Activated CD4-positive, alpha-beta T cell treated with anti-CD3 and anti-CD28 coated beads, Interleukin-2, amount 10 ng/mL, durations not matched to agents 24 days and 14 days (primary cell): ENCODE measurements around the gene KCNH6. TPM values are rescaled to one million over a fixed set of nuclear protein-coding genes. Genes with fewer than 3 reads are reported as not detected.

Experiments
- DNase-seq: peaks from one replicate; pipeline ENCODE4 v3.0.0; 2022
- H3K27ac Mint-ChIP-seq: one replicate; pipeline ENCODE4 v1.8.0; 2022; ENCODE audit warnings: mild to moderate bottlenecking, mixed read lengths
- H3K27me3 Mint-ChIP-seq: one replicate; pipeline ENCODE4 v1.8.0; 2022; ENCODE audit warnings: mixed read lengths
- H3K36me3 Mint-ChIP-seq: one replicate; pipeline ENCODE4 v1.8.0; 2022; ENCODE audit warnings: low read depth, mild to moderate bottlenecking, mixed read lengths
- H3K4me1 Mint-ChIP-seq: one replicate; pipeline ENCODE4 v1.8.0; 2021; ENCODE audit warnings: mixed read lengths
- H3K4me3 Mint-ChIP-seq: one replicate; pipeline ENCODE4 v1.8.0; 2022; ENCODE audit warnings: mild to moderate bottlenecking, moderate library complexity, mixed read lengths
- H3K9me3 Mint-ChIP-seq: one replicate; pipeline ENCODE4 v1.8.0; 2021; ENCODE audit warnings: mixed read lengths
- intact Hi-C: fragments of 100-400 bp; cut with micrococcal nuclease; formaldehyde crosslinking; loops from one replicate; pipeline ENCODE4 v1.15.1; 2023
- total RNA-seq: library from RNA; stranded (reverse); gene quantifications from 2 replicates; pipeline ENCODE4 v1.2.3, GENCODE V29; 2022

KCNH6 gene
- total RNA-seq, 1 donor from 2014 or later, result not detected

DNA sequence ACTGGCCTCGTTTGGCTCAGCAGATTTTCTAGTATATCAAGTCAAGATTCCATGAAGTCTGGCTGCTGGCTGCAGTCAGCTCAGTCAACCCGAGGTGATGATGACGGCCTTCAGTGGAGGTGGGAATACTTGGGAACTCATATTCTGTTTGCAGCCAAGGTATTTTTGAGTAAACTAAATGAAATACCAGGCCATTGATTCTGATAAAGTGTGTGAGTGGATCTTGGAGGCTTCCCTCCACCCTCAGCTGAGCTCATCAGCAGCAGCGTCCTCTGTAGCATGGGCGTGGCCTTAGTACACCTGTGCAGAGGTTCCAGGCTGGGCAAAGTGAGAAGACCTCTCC lies 55.6 kb downstream of the KCNH6 start:
- Mint-ChIP-seq H3K9me3 (no peaks in the 10 kb centered on the region), H3K36me3 (peaks cover 44% of the 10 kb centered on the region), H3K27me3 (no peaks in the 10 kb centered on the region), H3K4me3 (no peak overlapping the region), H3K4me1 (peaks cover 10% of the 10 kb centered on the region), H3K27ac (no peak overlapping the region)
- no peak for DNase-seq
- intact Hi-C loops, result no loop called here

GRCh38 chr17:63579633-63580032 lies 56.5 kb downstream of the KCNH6 start:
- Mint-ChIP-seq H3K4me1 (peaks cover 7% of the 10 kb centered on the region), H3K9me3 (no peaks in the 10 kb centered on the region), H3K36me3 (peaks cover 43% of the 10 kb centered on the region), H3K27ac (no peak overlapping the region), H3K27me3 (no peaks in the 10 kb centered on the region), H3K4me3 (no peak overlapping the region)
- intact Hi-C loops, result no loop called here
- DNase-seq, result no peak

- peaks cover 14% of the 10 kb centered on the region for H3K4me1 Mint-ChIP-seq
- DNase-seq, result no peak
- peaks cover 62% of the 10 kb centered on the region for H3K36me3 Mint-ChIP-seq
- H3K4me3 Mint-ChIP-seq, result no peak overlapping the region
- H3K27me3 Mint-ChIP-seq, result no peaks in the 10 kb centered on the region
- H3K9me3 Mint-ChIP-seq, result no peaks in the 10 kb centered on the region
- intact Hi-C loops, result no loop called here
- no peak overlapping the region for H3K27ac Mint-ChIP-seq
Measured at GRCh38 chr17:63587770-63588169, 64.6 kb downstream of the KCNH6 start.

- no peaks in the 10 kb centered on the region for H3K9me3 Mint-ChIP-seq
- intact Hi-C loops, result no loop called here
- peaks cover 56% of the 10 kb centered on the region for H3K36me3 Mint-ChIP-seq
Measured at GRCh38 chr17:63588797-63589196, 65.6 kb downstream of the KCNH6 start.

GRCh38 chr17:63589646-63590045 lies 66.5 kb downstream of the KCNH6 start:
- DNase-seq, result no peak
- intact Hi-C loops, result no loop called here
- H3K4me1 Mint-ChIP-seq, result peaks cover 11% of the 10 kb centered on the region
- H3K9me3 Mint-ChIP-seq, result no peaks in the 10 kb centered on the region
- no peak overlapping the region for H3K4me3 Mint-ChIP-seq
- H3K36me3 Mint-ChIP-seq, result peaks cover 55% of the 10 kb centered on the region
- no peak overlapping the region for H3K27ac Mint-ChIP-seq
- no peaks in the 10 kb centered on the region for H3K27me3 Mint-ChIP-seq

More at GRCh38 chr17:63588797-63589196, 65.6 kb downstream of the KCNH6 start:
- Mint-ChIP-seq H3K27me3 (no peaks in the 10 kb centered on the region), H3K27ac (no peak overlapping the region), H3K4me3 (no peak overlapping the region), H3K4me1 (peaks cover 13% of the 10 kb centered on the region)
- no peak for DNase-seq

GRCh38 chr17:63592797-63593196 lies 69.6 kb downstream of the KCNH6 start:
- no peak overlapping the region for H3K4me3 Mint-ChIP-seq
- DNase-seq, result no peak
- no peaks in the 10 kb centered on the region for H3K9me3 Mint-ChIP-seq
- H3K27ac Mint-ChIP-seq, result no peak overlapping the region
- peaks cover 39% of the 10 kb centered on the region for H3K36me3 Mint-ChIP-seq
- H3K4me1 Mint-ChIP-seq, result peaks cover 3% of the 10 kb centered on the region
- intact Hi-C loops, result no loop called here
- H3K27me3 Mint-ChIP-seq, result no peaks in the 10 kb centered on the region

- no peak overlapping the region for H3K4me3 Mint-ChIP-seq
- DNase-seq, result no peak
- intact Hi-C loops, result no loop called here
- peaks cover 7% of the 10 kb centered on the region for H3K4me1 Mint-ChIP-seq
- H3K27ac Mint-ChIP-seq, result no peak overlapping the region
- peaks cover 21% of the 10 kb centered on the region for H3K36me3 Mint-ChIP-seq
- H3K9me3 Mint-ChIP-seq, result no peaks in the 10 kb centered on the region
- no peaks in the 10 kb centered on the region for H3K27me3 Mint-ChIP-seq
Measured at GRCh38 chr17:63595132-63595531, 72.0 kb downstream of the KCNH6 start.

Other genes with a start within 250 kb of the KCNH6 start
- gene CYB561, start 77.1 kb upstream of the KCNH6 start, total RNA-seq, result 1.7 and 2.0 TPM in 2 replicates
- 0.26 TPM in 1 of 2 replicates, not detected in the other for gene ACE, start 46.3 kb upstream of the KCNH6 start, total RNA-seq
- 113 and 115 TPM in 2 replicates for gene DCAF7, start 27.1 kb downstream of the KCNH6 start, total RNA-seq
- 27.4 and 27.9 TPM in 2 replicates for gene TACO1, start 77.5 kb downstream of the KCNH6 start, total RNA-seq
- gene MAP3K3, start 99.1 kb downstream of the KCNH6 start, total RNA-seq, result 26.2 and 26.7 TPM in 2 replicates
- gene LIMD2, start 176.8 kb downstream of the KCNH6 start, total RNA-seq, result 202 and 204 TPM in 2 replicates
- 50.4 and 54.6 TPM in 2 replicates for gene STRADA, start 218.4 kb downstream of the KCNH6 start, total RNA-seq